Measurements from ENCODE around the gene RDH8.

- TF ChIP-seq SUZ12 (IDR thresholded peaks at IDR 0.05) (no peak), PKNOX1 (IDR thresholded peaks at IDR 0.05) (no peak), HDGF (IDR thresholded peaks at IDR 0.05; ENCODE audit: borderline replicate concordance) (no peak), BHLHE40 (IDR thresholded peaks at IDR 0.05; ENCODE audit: borderline replicate concordance) (no peak), FOXM1 (IDR thresholded peaks at IDR 0.05; ENCODE audit: borderline replicate concordance) (no peak), ELF4 (IDR thresholded peaks at IDR 0.05) (no peak), LEF1 (IDR thresholded peaks at IDR 0.05; ENCODE audit: borderline replicate concordance) (no peak), FOXA1 (IDR thresholded peaks at IDR 0.05) (no peak), ARNT (IDR thresholded peaks at IDR 0.05) (no peak)
Observed at GRCh38 chr19:10006752-10007323, 6.4 kb upstream of the RDH8 start.

Data from HEK293T (cell line).